ENCODE data around the gene CENPV. TPM values are rescaled to one million over a fixed set of nuclear protein-coding genes. Genes with fewer than 3 reads are reported as not detected.

The CENPV gene
- total and polyA plus RNA-seq, 2 donors from 2014 or later, result 9.0 to 42.3 TPM

- TF ChIP-seq, protein P1, sequence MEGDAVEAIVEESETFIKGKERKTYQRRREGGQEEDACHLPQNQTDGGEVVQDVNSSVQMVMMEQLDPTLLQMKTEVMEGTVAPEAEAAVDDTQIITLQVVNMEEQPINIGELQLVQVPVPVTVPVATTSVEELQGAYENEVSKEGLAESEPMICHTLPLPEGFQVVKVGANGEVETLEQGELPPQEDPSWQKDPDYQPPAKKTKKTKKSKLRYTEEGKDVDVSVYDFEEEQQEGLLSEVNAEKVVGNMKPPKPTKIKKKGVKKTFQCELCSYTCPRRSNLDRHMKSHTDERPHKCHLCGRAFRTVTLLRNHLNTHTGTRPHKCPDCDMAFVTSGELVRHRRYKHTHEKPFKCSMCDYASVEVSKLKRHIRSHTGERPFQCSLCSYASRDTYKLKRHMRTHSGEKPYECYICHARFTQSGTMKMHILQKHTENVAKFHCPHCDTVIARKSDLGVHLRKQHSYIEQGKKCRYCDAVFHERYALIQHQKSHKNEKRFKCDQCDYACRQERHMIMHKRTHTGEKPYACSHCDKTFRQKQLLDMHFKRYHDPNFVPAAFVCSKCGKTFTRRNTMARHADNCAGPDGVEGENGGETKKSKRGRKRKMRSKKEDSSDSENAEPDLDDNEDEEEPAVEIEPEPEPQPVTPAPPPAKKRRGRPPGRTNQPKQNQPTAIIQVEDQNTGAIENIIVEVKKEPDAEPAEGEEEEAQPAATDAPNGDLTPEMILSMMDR (IDR thresholded peaks at IDR 0.05; ENCODE audit: borderline replicate concordance, extremely low read depth, insufficient read depth), result no peak
- intact Hi-C loops (cut with DNase I), result no loop called here
- Histone ChIP-seq H3K9ac (ENCODE audit: low read length in 3 of 3) (no peak overlapping the region), H3K36me3 (ENCODE audit: control insufficient read depth in 2 of 3, insufficient read depth in 3 of 3, low read length in 3 of 3) (peaks cover 0 to 16% (median 4%) of the 10 kb centered on the region in 3 donors), H3K9me3 (ENCODE audit: control insufficient read depth in 2 of 3, insufficient read depth in 1 of 3, low read length in 3 of 3) (no peaks in the 10 kb centered on the region), H3K4me3 (ENCODE audit: low read length in 3 of 3) (no peak overlapping the region), H3K4me1 (ENCODE audit: control insufficient read depth in 2 of 3, insufficient read depth in 2 of 3, low read depth in 1 of 3, low read length in 3 of 3) (no peaks in the 10 kb centered on the region), H3K27ac (ENCODE audit: low read depth in 2 of 2, low read length in 2 of 2) (no peak overlapping the region), H3K27me3 (ENCODE audit: control insufficient read depth, insufficient read depth, low read length) (no peaks in the 10 kb centered on the region)
- DNase-seq (peak in 1 of 5 donors; percentile 3), FAIRE-seq (no peak)
Measured at GRCh38 chr17:16329519-16330271, 23.6 kb downstream of the CENPV start.

DNA sequence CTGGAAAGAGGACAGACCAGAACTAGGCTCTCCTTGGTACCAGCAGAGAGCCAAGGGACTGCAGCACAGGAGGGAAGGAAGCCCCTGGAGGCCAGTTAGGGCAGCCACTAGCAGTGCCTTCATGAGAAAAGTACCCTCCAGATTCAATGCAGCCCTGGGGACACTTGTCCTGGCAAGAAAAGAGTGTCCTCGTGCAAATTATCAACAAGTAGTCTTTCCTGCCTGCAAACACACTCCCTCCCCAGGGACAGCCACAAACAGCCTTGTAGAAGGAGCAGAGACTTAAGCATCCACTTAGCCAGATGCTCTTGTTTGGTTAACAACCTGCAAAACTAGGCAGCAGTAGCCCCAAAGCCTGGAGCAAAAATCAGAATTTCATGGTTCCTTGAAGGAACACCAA lies 24.3 kb downstream of the CENPV start:
- no peaks in the 10 kb centered on the region for H3K9me3 ChIP-seq (ENCODE audit: control insufficient read depth in 2 of 3, insufficient read depth in 1 of 3, low read length in 3 of 3)
- no peak overlapping the region for H3K4me3 ChIP-seq (ENCODE audit: low read length in 3 of 3)
- TF ChIP-seq, protein P1 (IDR thresholded peaks at IDR 0.05; ENCODE audit: borderline replicate concordance, extremely low read depth, insufficient read depth), result no peak
- no peaks in the 10 kb centered on the region for H3K27me3 ChIP-seq (ENCODE audit: control insufficient read depth, insufficient read depth, low read length)
- H3K36me3 ChIP-seq (ENCODE audit: control insufficient read depth in 2 of 3, insufficient read depth in 3 of 3, low read length in 3 of 3), result peaks cover 0 to 16% (median 4%) of the 10 kb centered on the region in 3 donors
- DNase-seq (no peak), FAIRE-seq (no peak)
- no peak overlapping the region for H3K27ac ChIP-seq (ENCODE audit: low read depth in 2 of 2, low read length in 2 of 2)
- H3K4me1 ChIP-seq (ENCODE audit: control insufficient read depth in 2 of 3, insufficient read depth in 2 of 3, low read depth in 1 of 3, low read length in 3 of 3), result no peaks in the 10 kb centered on the region
- intact Hi-C loops (cut with DNase I), result no loop called here
- H3K9ac ChIP-seq (ENCODE audit: low read length in 3 of 3), result no peak overlapping the region

GRCh38 chr17:16327018-16327417 lies 26.3 kb downstream of the CENPV start:
- Histone ChIP-seq H3K9me3 (ENCODE audit: control insufficient read depth in 2 of 3, insufficient read depth in 1 of 3, low read length in 3 of 3) (no peaks in the 10 kb centered on the region), H3K27ac (ENCODE audit: low read depth in 2 of 2, low read length in 2 of 2) (no peak overlapping the region), H3K36me3 (ENCODE audit: control insufficient read depth in 2 of 3, insufficient read depth in 3 of 3, low read length in 3 of 3) (peaks cover 0 to 16% (median 4%) of the 10 kb centered on the region in 3 donors), H3K4me3 (ENCODE audit: low read length in 3 of 3) (no peak overlapping the region), H3K9ac (ENCODE audit: low read length in 3 of 3) (no peak overlapping the region), H3K27me3 (ENCODE audit: control insufficient read depth, insufficient read depth, low read length) (no peaks in the 10 kb centered on the region), H3K4me1 (ENCODE audit: control insufficient read depth in 2 of 3, insufficient read depth in 2 of 3, low read depth in 1 of 3, low read length in 3 of 3) (no peaks in the 10 kb centered on the region)
- TF ChIP-seq, protein P1 (IDR thresholded peaks at IDR 0.05; ENCODE audit: borderline replicate concordance, extremely low read depth, insufficient read depth), result no peak
- intact Hi-C loops (cut with DNase I), result no loop called here
- FAIRE-seq (no peak), DNase-seq (no peak)

All from kidney (tissue), 14 donors.